Liver (tissue), 9 donors: Measurements from ENCODE around the gene EFHD2. TPM values are rescaled to one million over a fixed set of nuclear protein-coding genes. Genes with fewer than 3 reads are reported as not detected.

Source experiments
- DNase-seq: peaks from one replicate; pipeline ENCODE4 v3.0.0-alpha.2; 2017; ENCODE audit warnings: low spot score
- H3K27ac ChIP-seq, 2 donors: one replicate each; pipeline ENCODE4 v1.7.0; 2013; ENCODE audit warnings: inconsistent platforms in 2 of 2, low read length in 2 of 2, control low read depth in 1 of 2, low read depth in 1 of 2, mild to moderate bottlenecking in 1 of 2
- H3K27me3 ChIP-seq, 4 donors: one replicate each; pipeline versions ENCODE4 v1.6.1 to v1.7.0; 2013; ENCODE audit warnings: low read length in 3 of 4, inconsistent platforms in 1 of 4, mild to moderate bottlenecking in 1 of 4, moderate library complexity in 1 of 4; ENCODE audit not compliant: control insufficient read depth in 4 of 4, insufficient read depth in 4 of 4
- H3K36me3 ChIP-seq, 4 donors: one replicate each; pipeline versions ENCODE4 v1.6.1 to v1.7.0; 2013; ENCODE audit warnings: low read length in 3 of 4, mild to moderate bottlenecking in 3 of 4, low read depth in 1 of 4, moderate library complexity in 1 of 4; ENCODE audit not compliant: control insufficient read depth in 4 of 4, insufficient read depth in 3 of 4
- H3K4me1 ChIP-seq, 4 donors: one replicate each; pipeline versions ENCODE4 v1.6.1 to v1.7.0; 2013; ENCODE audit warnings: low read length in 3 of 4, mild to moderate bottlenecking in 3 of 4, moderate library complexity in 1 of 4; ENCODE audit not compliant: control insufficient read depth in 4 of 4, insufficient read depth in 4 of 4
- H3K4me3 ChIP-seq, 3 donors: one replicate each; pipeline versions ENCODE4 v1.6.1 to v1.7.0; 2013; ENCODE audit warnings: low read length in 3 of 3, control low read depth in 1 of 3, low read depth in 1 of 3, mild to moderate bottlenecking in 1 of 3
- H3K9ac ChIP-seq, 2 donors: one replicate each; pipeline ENCODE4 v1.7.0; 2013; ENCODE audit warnings: low read length in 2 of 2, mild to moderate bottlenecking in 2 of 2, moderate library complexity in 2 of 2, control low read depth in 1 of 2, low read depth in 1 of 2
- H3K9me3 ChIP-seq, 4 donors: one replicate each; pipeline versions ENCODE4 v1.6.1 to v1.7.0; 2013; ENCODE audit warnings: low read length in 3 of 4; ENCODE audit not compliant: control insufficient read depth in 4 of 4
- ATF3 ChIP-seq: IDR thresholded peaks from 2 replicates; pipeline ENCODE4 v1.6.1; 2016; ENCODE audit warnings: antibody characterized with exemption
- CTCF ChIP-seq: fragments of 150-350 bp; IDR thresholded peaks from 2 replicates; pipeline ENCODE4 v1.5.1; 2017; ENCODE audit warnings: improper control_type of control experiment, low read depth, low read length; ENCODE audit not compliant: missing input control
- EGR1 ChIP-seq, 2 donors: IDR thresholded peaks; 2 replicates each; pipeline ENCODE4 v1.6.1; 2016 to 2018; ENCODE audit warnings: antibody characterized with exemption in 2 of 2, low read depth in 2 of 2
- FOXA1 ChIP-seq: IDR thresholded peaks from 2 replicates; pipeline ENCODE4 v1.6.1; 2016; ENCODE audit warnings: antibody characterized with exemption
- FOXA2 ChIP-seq: IDR thresholded peaks from 2 replicates; pipeline ENCODE4 v1.6.1; 2016; ENCODE audit warnings: antibody characterized with exemption
- GABPA ChIP-seq, 2 donors: IDR thresholded peaks in 1 of 2; conservative IDR thresholded peaks in 1 of 2; 2 replicates each; pipeline ENCODE4 v1.6.1; 2016; ENCODE audit warnings: antibody characterized with exemption in 2 of 2, mild to moderate bottlenecking in 1 of 2, moderate library complexity in 1 of 2
- HNF4A ChIP-seq, 2 donors: conservative IDR thresholded peaks; 2 replicates each; pipeline ENCODE4 v1.6.1; 2016; ENCODE audit warnings: antibody characterized with exemption in 2 of 2, mild to moderate bottlenecking in 2 of 2
- HNF4G ChIP-seq: IDR thresholded peaks from 2 replicates; pipeline ENCODE4 v1.6.1; 2016; ENCODE audit warnings: antibody characterized with exemption
- MAX ChIP-seq: IDR thresholded peaks from 2 replicates; pipeline ENCODE4 v1.6.1; 2016; ENCODE audit warnings: antibody characterized with exemption
- NR2F2 ChIP-seq: IDR thresholded peaks from 2 replicates; pipeline ENCODE4 v1.6.1; 2016; ENCODE audit warnings: antibody characterized with exemption
- RAD21 ChIP-seq, 2 donors: IDR thresholded peaks; 2 replicates each; pipeline ENCODE4 v1.6.1; 2016; ENCODE audit warnings: antibody characterized with exemption in 2 of 2, mild to moderate bottlenecking in 2 of 2
- RXRA ChIP-seq, 2 donors: IDR thresholded peaks; 2 replicates each; pipeline ENCODE4 v1.6.1; 2017 to 2018; ENCODE audit warnings: antibody characterized with exemption in 2 of 2, mild to moderate bottlenecking in 1 of 2
- SP1 ChIP-seq: IDR thresholded peaks from 2 replicates; pipeline ENCODE4 v1.6.1; 2018; ENCODE audit warnings: antibody characterized with exemption, mild to moderate bottlenecking
- TAF1 ChIP-seq: conservative IDR thresholded peaks from 2 replicates; pipeline ENCODE4 v1.6.1; 2016; ENCODE audit warnings: antibody characterized with exemption, mild to moderate bottlenecking
- YY1 ChIP-seq: IDR thresholded peaks from 2 replicates; pipeline ENCODE4 v1.6.1; 2016; ENCODE audit warnings: antibody characterized with exemption, mild to moderate bottlenecking
- ZBTB33 ChIP-seq: IDR thresholded peaks from 2 replicates; pipeline ENCODE4 v1.6.1; 2016; ENCODE audit warnings: antibody characterized with exemption
- WGBS: extraction: QIAGEN DNeasy Blood & Tissue Kit; methylation state at CpG from one replicate; pipeline ENCODE4 v1.1.7; 2013; 5-methylcytosine and 5-hydroxymethylcytosine counted together
- polyA plus RNA-seq, 2 donors: library from polyadenylated mRNA; stranded (reverse) in 1 of 2; unstranded in 1 of 2; fragments of 200-250 nt in 1 of 2; fragments of >200 nt in 1 of 2; fragmentation: Nextera tagmentation in 1 of 2; extraction: Ambion mirVana in 1 of 2; gene quantifications; one replicate each; pipeline versions ENCODE4 v1.2.1 to v1.2.3, GENCODE V29; 2013 to 2015
- total RNA-seq, 2 donors: library from RNA; depleted of rRNA; stranded (reverse); fragments of >200 nt; gene quantifications; one replicate each; pipeline ENCODE4 v1.2.3, GENCODE V29; 2014
- donor health status: healthy.
- donor health status: healthy.
- donor health status: healthy.
- donor health status: healthy.
- donor health status: healthy.

The EFHD2 gene
- total and polyA plus RNA-seq, 4 donors, result 7.4 to 23.0 (median 11.7) TPM

GRCh38 chr1:15394258-15394690 is 15.4 kb upstream of the EFHD2 start:
- Histone ChIP-seq H3K9ac (no peak overlapping the region), H3K27ac (no peak overlapping the region), H3K36me3 (no peaks in the 10 kb centered on the region), H3K4me1 (peaks cover 0 to 10% (median 8%) of the 10 kb centered on the region in 4 donors), H3K27me3 (no peaks in the 10 kb centered on the region), H3K4me3 (no peak overlapping the region), H3K9me3 (peaks cover 0 to 2% (median 0%) of the 10 kb centered on the region in 4 donors)
- no peak for DNase-seq
- 32% methylated on average over 3 of the region's 3 CpGs for WGBS
- TF ChIP-seq ATF3 (no peak), SP1 (no peak), TAF1 (no peak), FOXA2 (no peak), CTCF (no peak), RXRA (IDR thresholded peaks at IDR 0.05) (no peak), RAD21 (IDR thresholded peaks at IDR 0.05) (no peak), FOXA1 (no peak), ZBTB33 (no peak), HNF4A (conservative IDR thresholded peaks at IDR 0.05) (no peak)

- no peak for DNase-seq
- WGBS, result 87% methylated on average over 2 of the region's 2 CpGs
- H3K36me3 ChIP-seq, result no peaks in the 10 kb centered on the region
- no peaks in the 10 kb centered on the region for H3K27me3 ChIP-seq
- no peak overlapping the region for H3K27ac ChIP-seq
- H3K9me3 ChIP-seq, result peaks cover 3 to 6% (median 5%) of the 10 kb centered on the region in 4 donors
- TF ChIP-seq MAX, result no peak
- no peak for TF ChIP-seq ATF3
- no peak for TF ChIP-seq CTCF
- no peak for TF ChIP-seq YY1
- TF ChIP-seq EGR1 (IDR thresholded peaks at IDR 0.05; ENCODE audit: low read depth in 2 of 2), result no peak
- TF ChIP-seq GABPA (IDR thresholded peaks at IDR 0.05 in 1 of 2, conservative IDR thresholded peaks at IDR 0.05 in 1 of 2), result no peak
- TF ChIP-seq HNF4G, result no peak
- TF ChIP-seq FOXA2, result no peak
- TF ChIP-seq NR2F2, result no peak
- TF ChIP-seq TAF1, result no peak
- no peak for TF ChIP-seq RAD21 (IDR thresholded peaks at IDR 0.05)
- TF ChIP-seq ZBTB33, result no peak
- TF ChIP-seq FOXA1, result no peak
- no peak for TF ChIP-seq RXRA (IDR thresholded peaks at IDR 0.05)
- no peak for TF ChIP-seq SP1
- TF ChIP-seq HNF4A (conservative IDR thresholded peaks at IDR 0.05), result no peak
- H3K4me1 ChIP-seq, result peaks cover 0 to 10% (median 8%) of the 10 kb centered on the region in 4 donors
- H3K4me3 ChIP-seq, result no peak overlapping the region
- H3K9ac ChIP-seq, result no peak overlapping the region
Measured at GRCh38 chr1:15397236-15397635, 12.5 kb upstream of the EFHD2 start.
